NCI-H774 (cell line): ENCODE measurements around the gene COG4.
"Not testable (repeated sequence)": the region's sequence is repeated elsewhere in the genome, so short reads cannot be mapped to it uniquely, and the experiment has no call there.

Source experiments
- DNase-seq: peaks from one replicate; lab custom pipeline; 2025; lab: John Stamatoyannopoulos, UW

The COG4 gene

DNA sequence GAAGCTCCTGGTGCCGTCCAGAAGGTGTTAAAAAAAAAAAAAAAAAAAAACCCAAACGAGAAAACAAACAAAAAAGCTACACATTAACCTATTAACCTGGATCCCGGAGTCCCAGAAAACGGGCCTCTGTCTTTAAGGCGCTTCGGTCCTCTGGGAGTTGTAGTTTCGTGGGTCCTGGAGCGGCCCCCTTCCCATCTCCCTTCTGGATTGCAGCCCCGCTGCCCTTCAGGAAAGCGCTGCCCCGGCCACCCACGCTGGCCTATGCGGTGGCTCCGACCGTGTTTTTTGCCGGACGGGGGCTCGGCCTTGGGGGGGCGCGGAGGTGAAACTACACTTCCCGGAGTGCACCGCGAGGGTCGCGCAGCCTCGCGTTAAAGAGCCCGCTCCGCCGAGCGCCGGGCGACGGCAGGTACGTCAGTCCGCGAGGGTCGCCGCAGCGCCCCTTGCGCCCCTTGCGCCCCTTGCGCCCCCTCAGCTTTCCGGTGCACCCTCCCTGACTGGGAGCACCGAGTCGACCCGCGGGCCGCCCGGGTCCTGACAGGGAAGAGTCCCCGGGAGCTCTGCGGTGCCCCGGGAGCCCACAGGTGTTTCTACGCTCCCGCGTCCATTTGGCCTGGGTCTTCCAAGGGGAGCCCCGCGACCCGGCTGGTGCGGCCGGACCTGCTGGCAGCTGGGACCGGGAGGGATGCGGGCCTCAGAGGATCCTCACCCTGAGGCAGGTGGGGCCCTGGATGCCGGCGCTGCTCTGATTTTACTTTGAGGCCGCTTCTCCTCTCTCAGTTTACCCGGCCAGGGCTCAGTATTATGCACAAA, 68.9 kb downstream of the COG4 start, which contains the start of gene FCSK:
Gene FCSK (plus strand): TSS at position 374 of the 813 bp plus-strand sequence. CDS start 8,596 bp downstream, outside the sequence.
- DNase-seq = peak; percentile 51

DNA sequence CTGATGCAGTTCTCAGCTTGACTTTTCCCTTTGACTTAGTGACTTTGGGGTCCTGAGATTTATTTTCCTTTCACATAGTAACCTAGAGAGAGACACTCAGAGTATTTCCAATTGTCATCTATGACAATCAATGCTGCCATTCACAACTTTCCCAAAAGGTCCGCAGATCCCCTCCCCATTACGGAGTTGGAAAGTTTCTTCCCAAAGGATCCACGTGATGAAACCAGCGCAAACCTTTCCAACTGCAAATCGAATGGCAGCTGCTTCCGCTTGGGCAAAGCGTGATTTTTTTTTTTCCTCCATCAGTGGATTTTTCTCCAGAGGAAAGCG, 69.5 kb downstream of the COG4 start:
- no peak for DNase-seq

DNA sequence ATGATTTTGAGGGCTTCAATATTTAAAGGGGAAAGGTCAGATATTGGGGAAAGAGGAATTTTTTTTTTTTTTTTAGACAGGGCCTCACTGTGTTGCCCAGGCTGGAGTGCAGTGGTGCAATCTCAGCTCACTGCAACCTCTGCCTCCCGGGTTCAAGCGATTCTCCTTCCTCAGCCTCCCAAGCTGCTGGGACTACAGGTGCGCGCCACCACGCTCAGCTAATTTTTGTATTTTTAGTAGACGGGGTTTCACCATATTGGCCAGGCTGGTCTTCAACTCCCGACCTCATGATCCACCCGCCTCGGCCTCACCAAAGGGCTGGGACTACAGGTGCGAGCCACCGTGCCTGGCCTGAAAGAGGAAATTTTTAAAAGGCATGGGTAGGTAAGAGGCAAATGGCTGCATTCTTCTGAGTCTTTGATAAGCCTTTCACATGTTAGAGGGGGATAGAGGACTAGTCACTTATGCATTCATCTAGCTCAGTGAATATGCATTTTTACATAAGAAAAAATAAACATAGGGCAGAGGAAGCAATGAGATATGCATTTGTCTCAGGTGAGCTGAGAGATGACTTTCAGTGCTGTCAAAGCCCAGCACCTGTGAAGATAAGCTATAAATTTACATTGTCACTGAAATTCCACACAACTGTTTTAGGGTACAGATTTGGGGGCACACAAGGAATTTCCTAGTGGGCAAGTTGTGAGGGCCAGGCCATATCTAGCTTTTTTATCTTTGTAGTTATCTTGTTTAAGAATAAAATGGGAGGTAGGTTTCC, 70.0 kb downstream of the COG4 start:
- no peak for DNase-seq

DNA sequence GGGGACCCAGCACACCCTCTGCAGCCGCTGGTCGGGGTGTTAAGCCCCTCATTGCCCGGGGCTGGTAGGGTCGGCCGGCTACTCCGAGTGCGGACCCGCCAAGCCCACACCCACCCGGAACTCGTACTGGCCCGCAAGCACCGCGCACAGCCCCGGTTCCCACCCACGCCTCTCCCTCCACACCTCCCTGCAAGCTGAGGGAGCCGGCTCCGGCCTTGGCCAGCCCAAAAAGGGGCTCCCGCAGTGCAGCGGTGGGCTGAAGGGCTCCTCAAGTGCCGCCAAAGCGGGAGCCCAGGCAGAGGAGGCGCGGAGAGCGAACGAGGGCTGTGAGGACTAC, 72.4 kb downstream of the COG4 start:
- DNase-seq = not testable (repeated sequence)

DNA sequence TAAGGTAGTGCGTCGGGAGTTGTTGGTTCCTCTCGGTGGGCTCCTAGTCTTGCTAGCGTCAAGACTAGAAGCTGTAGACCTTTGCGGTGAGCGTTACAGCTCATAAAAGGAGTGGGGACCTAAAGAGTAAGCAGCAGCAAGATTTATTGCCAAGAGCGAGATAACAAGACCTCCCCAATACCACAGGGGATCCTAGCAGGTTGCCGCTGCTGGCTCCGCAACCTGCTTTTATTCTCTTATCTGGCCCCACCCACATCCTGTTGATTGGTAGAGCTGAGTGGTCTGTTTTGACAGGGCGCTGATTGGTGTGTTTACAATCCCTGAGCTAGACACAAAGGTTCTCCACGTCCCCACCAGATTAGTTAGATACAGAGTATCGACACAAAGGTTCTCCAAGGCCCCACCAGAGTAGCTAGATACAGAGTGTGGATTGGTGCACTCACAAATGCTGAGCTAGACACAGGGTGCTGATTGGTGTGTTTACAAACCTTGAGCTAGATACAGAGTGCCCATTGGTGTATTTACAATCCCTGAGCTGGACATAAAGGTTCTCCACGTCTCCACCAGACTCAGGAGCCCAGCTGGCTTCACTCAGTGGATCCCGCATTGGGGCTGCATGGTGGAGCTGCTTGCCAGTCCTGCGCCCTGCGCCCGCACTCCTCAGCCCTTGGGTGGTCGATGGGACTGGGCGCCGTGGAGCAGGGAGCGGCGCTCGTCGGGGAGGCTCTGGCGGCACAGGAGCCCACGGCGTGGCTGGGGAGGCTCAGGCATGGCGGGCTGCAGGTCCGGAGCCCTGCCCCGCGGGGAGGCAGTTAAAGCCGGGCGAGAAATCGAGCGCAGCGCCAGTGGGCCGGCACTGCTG, 73.0 kb downstream of the COG4 start:
- not testable (repeated sequence) for DNase-seq

DNA sequence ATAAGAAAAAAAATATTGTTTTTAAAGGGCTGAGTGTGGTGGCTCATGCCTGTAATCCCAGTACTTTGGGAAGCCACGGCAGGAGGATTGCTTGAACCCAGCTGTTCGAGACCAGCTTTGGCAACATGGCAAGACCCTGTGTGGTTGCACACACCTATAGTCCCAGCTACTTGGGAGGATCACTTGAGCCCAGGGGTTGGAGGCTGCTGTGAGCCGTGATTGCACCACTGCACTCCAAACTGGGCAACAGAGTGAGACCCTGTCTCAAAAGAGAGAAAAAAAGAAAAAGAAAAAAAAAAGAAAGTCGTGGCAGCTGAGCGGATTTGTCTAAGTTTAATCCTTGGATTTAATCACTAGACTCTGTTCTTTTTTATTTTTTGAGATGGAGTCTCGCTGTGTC, 75.3 kb downstream of the COG4 start:
- DNase-seq = no peak

DNA sequence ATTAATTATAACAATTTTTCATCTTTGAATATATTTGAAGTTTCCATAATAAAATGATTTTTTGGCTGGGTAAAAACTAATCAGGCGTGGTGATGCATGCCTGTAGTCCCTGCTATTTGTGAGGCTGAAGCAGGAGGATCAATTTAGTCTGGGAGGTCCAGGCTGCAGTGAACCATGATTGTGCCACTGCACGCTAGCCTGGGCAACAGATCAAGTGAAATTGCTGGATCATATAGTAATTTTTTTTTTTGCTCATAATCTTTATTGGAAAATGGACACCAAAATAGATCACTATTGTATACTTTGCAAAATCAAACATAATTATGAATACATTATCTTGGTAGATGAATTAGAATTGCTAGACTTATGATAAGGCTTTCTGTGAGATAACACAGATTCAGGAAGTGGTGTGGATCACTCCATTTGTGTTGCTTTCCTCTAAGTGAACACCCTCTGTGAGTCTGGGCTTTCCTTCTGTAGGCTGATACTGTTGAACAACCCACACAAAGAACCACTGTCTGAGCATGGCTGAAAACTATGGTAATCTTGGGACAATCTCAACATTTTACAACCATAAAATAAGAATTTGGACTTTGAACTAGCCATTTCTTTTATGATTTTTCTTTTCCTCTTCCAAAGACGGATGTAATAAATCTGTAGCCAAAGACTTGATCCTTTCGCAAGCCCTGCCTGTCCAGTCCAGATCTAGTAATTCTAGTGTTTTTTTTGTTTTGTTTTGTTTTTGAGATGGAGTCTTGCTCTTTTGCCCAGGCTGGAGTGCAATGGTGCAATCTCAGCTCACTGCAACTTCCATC, 78.9 kb downstream of the COG4 start:
- no peak for DNase-seq

DNA sequence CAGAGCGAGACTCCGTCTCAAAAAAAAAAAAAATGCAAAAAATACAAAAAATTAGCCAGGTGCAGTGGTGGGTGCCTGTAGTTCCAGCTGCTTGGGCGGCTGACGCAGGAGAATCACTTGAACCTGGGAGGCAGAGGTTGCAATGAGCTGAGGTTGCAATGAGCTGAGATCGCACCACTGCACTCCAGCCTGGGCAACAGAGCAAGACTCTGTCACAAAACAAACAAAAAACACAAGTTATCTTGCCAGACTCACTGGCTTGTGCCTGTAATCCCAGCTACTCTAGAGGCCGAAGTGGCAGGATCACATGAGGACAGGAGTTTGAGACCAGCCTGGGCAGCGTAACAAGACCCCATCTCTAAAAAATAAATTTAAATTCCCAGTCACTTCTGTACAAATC, 81.0 kb downstream of the COG4 start:
- DNase-seq = no peak

DNA sequence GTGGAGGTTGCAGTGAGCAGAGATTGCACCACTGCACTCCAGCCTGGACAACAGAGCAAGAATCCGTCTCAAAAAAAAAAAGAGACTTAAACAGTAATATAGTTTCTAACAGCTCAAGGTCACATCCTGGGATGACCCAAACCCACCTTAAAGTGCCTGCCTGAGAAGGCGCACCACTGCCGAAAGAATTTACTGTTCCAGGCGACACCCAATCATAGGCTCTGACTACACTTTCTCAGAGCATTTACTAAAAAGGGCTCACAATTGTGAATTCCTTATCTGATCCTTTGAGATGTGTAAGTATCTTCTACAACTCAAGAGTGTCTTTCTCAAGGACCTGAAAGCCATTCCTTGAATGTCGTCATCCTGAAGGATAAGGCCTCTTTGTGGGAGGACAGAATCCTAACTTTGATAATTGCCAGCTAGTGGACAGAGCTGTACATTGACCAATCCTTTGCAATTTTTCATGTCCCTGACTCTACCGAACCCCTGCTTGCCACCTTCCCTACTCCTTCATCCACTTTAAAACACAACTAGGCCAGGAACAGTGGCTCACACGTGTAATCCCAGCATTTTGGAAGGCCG, 81.9 kb downstream of the COG4 start:
- no peak for DNase-seq

DNA sequence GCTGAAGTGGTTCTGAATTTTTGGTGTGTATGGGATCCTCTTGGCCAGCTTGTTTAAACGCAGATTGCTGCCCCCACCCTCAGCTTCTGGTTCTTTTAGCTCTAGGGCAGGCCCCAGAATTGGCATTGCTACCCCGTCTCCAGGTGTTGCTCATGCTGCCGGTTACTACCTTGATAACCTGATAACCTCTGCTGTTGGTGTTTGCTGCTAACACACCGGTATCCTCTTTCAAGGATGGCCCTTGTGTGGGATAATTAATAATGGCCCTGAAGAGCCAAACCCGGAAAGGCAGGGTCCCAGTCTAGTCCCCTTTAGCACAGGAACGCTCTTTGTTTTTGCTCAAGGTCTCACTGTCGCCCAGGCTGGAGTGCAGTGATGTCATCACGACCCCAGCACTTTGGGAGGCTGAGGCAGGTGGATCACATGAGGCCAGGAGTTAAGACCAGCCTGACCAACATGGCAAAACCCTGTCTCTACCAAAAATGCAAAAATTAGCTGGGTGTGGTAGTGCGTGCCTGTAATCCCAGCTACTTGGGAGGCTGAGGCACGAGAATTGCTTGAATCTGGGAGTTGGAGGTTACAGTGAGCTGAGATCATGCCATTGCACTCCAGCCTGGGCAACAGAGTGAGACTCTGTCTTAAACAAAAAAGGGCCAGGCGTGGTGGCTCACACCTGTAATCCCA, 83.2 kb downstream of the COG4 start:
- DNase-seq = no peak

DNA sequence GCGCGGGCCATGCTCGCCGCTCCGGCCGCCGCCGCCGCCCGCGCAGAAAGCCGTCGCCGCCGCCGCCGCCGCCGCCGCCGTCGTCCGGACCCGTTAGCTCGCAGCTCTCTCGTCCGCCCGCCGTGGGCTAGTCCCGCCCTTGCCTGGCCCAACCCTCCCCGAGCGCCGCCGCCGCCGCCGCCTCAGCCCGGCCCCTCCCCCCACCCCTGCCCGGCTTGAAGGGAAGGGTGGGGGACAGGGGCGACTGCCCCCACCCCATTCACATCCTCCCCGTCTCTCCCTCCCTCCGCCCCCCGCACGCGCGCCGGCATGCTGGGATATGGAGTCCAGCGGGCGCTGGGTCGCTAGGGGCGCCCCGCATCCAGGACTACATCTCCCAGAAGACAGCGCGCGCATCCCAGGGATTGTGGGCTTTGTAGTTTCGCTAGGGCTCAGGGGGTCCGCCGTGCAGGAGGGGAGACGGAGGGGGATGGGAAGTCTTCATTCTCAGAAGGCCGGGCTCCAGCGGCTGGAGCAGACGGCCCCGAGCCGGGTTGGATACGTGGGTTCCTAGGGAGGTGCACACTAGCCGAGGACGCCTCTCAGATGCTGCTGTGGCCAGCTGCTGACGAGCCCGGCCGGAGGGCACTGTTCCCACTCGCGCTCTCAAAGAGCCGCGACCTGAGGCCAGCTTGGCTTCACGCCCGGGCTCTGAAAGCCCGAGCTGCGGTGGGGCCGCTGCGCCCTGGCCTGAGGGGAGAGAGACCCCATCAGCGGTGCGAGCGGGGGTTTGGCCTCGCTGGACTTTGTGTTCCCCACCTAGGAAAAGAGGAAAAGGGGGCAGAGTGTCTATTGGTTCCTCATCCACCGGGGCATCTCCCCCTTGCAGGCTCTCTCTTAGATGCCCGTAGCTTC, 84.1 kb downstream of the COG4 start, which contains the start of gene ST3GAL2:
Gene ST3GAL2 (minus strand): TSS at position 132 of the 894 bp plus-strand sequence. CDS start 40,570 bp downstream, outside the sequence.
- DNase-seq = peak; percentile 75

DNA sequence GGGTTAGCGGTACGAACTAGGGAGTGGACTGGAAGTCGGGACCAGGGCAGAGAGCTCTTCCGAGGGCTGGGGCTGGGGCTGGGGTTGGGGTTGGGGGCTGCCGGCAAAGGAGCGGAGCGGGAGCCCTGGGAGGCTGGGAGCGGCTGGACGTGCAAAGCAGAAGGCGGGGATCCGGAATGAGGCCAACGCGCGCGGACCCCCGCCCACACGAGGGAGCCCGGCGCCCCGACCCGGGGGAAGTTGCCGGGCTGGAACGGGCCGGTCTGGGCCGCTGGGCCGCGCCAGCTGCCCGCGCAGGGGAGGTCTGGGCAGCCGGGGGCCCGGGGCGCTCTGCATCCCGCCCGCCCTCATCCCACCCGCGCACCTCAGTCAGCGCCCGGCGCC, 84.8 kb downstream of the COG4 start:
- DNase-seq = no peak

DNA sequence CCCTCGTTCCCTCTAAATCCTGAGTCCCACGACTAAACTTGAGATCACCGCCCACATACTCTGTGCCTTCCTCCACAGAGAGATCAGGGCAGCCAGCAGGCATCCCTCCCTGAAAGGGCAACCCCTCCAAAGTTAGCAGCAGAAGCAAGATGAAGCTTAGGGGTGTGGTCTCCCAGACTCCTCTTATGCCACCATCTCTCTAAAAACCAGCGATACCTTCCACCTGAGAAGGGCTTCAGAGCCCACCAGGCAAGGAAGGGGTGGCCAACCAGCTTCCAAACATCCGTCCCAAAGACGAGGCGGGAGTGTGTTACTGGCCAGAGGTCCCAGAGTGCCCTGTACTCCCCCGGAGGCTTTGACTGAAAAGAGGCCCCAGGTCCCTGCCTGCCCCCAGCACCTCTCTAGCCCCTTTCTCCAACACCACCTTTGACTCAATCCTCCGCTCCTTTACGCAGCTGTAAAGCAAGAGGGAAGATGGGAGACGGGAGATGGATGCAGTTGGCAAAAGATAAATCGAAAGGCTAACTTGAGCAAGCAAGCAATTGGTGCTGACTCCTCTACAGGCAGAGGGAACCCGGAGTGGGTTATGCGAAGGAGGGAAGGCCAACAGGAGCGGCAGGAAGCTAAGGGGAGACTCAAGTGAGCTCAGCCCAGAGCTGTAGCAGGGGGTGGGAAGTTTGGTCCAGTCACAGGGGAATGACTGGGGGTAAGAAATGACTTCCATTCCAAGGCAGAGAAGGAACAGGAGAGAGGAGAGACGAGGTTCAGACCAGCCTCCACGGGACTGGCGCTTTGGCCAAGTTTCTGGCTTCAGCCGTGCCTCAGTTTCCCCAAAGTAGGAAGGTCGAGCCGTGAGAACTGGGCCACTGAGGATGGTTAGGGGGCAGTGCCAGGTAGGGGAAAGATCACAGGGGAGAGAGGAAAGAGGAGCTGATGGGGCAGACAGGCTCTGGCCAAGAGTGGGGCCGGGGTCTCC, 85.5 kb downstream of the COG4 start:
- DNase-seq = no peak

DNA sequence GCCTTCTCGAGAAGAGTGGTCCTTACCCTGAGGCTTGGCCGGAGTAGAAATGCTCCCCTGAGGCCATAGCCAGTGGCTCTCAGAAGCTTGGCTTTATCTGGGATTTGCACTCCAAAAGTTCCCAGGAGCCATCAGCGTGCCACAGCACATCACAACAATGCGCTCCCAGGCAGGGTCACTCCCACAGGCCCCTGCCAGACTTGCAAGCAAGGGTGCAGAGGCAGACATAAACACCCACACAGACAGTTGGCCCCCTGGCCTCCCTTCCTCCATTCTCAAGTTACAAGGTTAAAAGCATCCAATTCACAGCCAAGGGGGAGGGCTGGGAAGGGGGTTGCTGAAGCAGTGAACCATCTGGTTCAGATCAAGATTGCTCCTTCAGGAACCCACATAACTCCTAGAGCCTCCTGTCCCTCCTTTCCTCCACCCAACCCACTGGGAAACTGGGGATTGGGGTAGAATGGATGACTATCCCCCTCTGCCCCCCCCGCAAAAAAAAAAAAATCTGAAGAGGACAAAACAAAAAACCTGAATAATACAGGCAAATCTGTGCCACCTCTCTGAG, 86.3 kb downstream of the COG4 start:
- no peak for DNase-seq

DNA sequence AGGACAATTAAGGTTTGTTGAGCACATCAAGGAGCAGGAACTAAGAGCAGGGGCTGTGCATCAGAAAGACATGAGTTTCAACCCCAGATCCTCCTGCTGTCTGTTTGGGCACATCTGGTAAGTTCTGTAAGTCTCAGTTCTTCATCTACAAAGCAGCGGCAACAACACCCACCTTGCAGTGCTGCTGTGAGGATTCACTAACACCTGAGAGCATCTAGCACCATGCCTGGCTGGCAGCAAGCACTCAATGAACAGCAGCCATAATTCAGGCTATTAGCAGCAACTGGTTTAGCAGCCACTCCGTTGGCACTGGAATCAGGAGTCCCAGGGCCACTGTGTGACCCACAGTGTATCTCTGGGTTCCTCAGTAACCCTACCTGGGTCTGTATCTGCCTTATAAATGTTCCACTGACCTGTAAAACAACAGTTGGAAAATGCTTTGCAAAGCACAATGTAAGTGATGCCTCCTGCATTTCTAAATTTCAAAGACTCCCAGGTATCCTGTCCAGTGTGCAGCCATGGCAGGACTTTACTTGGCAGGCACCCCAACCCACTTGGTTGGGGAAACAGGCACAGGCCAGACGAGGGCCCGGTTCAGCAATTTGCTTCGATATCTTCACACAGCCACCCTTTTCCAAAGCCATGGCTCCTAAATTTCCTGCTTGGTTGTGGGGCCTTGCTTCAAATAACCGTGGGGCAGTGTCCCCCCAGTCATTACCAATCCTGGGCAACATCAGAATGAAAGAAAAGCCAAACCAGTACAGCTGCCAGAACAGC, 88.7 kb downstream of the COG4 start:
- DNase-seq = no peak

DNA sequence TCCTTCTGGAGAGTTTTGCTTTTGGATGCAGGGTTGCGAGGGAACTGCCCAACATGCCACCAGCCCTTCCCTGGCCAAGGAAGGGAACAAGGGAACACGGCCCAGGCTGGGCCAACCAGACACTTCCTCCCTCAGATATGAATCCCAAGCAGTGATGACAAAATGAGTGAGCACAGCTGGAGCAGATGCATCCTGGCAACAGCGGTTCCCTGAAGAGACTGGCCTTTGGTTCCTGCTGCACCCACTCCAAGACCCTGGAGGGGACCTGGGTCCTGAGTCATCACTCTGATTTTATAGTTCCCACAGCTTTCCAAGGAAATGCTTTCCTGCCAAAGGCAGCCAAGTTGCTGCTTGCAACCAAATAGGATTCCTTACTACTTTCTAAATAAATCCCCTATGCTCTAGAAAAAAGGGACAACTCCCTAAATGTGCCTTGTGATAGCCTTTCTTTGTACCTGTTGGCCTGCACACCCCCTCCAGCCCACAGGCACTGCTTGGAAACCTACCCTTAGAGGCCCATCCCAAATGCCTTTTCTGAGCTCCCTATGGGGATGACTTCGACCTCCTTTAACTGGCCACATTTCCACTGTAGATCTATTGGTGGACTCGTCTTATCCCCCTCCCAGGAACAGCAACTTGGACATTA, 89.8 kb downstream of the COG4 start:
- no peak for DNase-seq
